Erythroblast (primary cell): ENCODE data around the gene FITM1.

Experiments
- GATA1 ChIP-seq: IDR thresholded peaks from 2 replicates; pipeline ENCODE4 v1.6.1; 2011; ENCODE audit warnings: low read depth, mild to moderate bottlenecking, control low read depth, low read length, moderate library complexity
- POLR2A ChIP-seq: IDR thresholded peaks from 2 replicates; pipeline ENCODE4 v1.6.1; 2011; ENCODE audit warnings: mild to moderate bottlenecking, low read length

GRCh38 chr14:24100197-24100981 is 30.1 kb upstream of the FITM1 start:
- TF ChIP-seq GATA1 (no peak), POLR2A (no peak)
